ENCODE data around the gene PARP11. TPM values are rescaled to one million over a fixed set of nuclear protein-coding genes. Genes with fewer than 3 reads are reported as not detected.

Gene PARP11
- total RNA-seq, 1 experiment from 2014 or later: 10.3 TPM

GRCh38 chr12:3905664-3906063 is 32.5 kb upstream of the PARP11 start:
- ChIA-PET POLR2A (no interaction called here), CTCF (interaction anchor here (0.7 to 0.9 kb wide), 2 partner anchors 19 to 21 kb away, joined by 3 read pairs; no protein-coding TSS in a partner anchor)
- no peaks in the 10 kb centered on the region for H3K4me1 Mint-ChIP-seq (ENCODE audit: insufficient read depth, unreplicated experiment)
- no peak overlapping the region for H3K4me3 Mint-ChIP-seq (ENCODE audit: unreplicated experiment)
- DNase-seq (ENCODE audit: unreplicated experiment): no peak
- intact Hi-C loops (cut with micrococcal nuclease): no loop called here
- TF ChIP-seq CTCF (IDR thresholded peaks at IDR 0.05; ENCODE audit: unreplicated experiment): no peak
- no peaks in the 10 kb centered on the region for H3K9me3 Mint-ChIP-seq (ENCODE audit: unreplicated experiment)
- BruUV-seq (replicated peaks): no TSS peak
- H3K36me3 Mint-ChIP-seq (ENCODE audit: insufficient read depth, unreplicated experiment): no peaks in the 10 kb centered on the region
- no peak overlapping the region for H3K27ac Mint-ChIP-seq (ENCODE audit: low read depth, unreplicated experiment)
- H3K27me3 Mint-ChIP-seq (ENCODE audit: insufficient read depth, unreplicated experiment): peaks cover 39% of the 10 kb centered on the region

GRCh38 chr12:3904999-3905398 is 31.8 kb upstream of the PARP11 start:
- no peak overlapping the region for H3K27ac Mint-ChIP-seq (ENCODE audit: low read depth, unreplicated experiment)
- TF ChIP-seq CTCF (IDR thresholded peaks at IDR 0.05; ENCODE audit: unreplicated experiment): no peak
- no peak overlapping the region for H3K4me3 Mint-ChIP-seq (ENCODE audit: unreplicated experiment)
- DNase-seq (ENCODE audit: unreplicated experiment): no peak
- no peaks in the 10 kb centered on the region for H3K9me3 Mint-ChIP-seq (ENCODE audit: unreplicated experiment)
- no peaks in the 10 kb centered on the region for H3K4me1 Mint-ChIP-seq (ENCODE audit: insufficient read depth, unreplicated experiment)
- peaks cover 46% of the 10 kb centered on the region for H3K27me3 Mint-ChIP-seq (ENCODE audit: insufficient read depth, unreplicated experiment)
- ChIA-PET POLR2A (no interaction called here), CTCF (interaction anchor here (0.7 to 0.9 kb wide), 2 partner anchors 19 to 20 kb away, joined by 3 read pairs; no protein-coding TSS in a partner anchor)
- H3K36me3 Mint-ChIP-seq (ENCODE audit: insufficient read depth, unreplicated experiment): no peaks in the 10 kb centered on the region
- no TSS peak for BruUV-seq (replicated peaks)
- intact Hi-C loops (cut with micrococcal nuclease): no loop called here

- Mint-ChIP-seq H3K27me3 (ENCODE audit: insufficient read depth, unreplicated experiment) (peaks cover 49% of the 10 kb centered on the region), H3K4me1 (ENCODE audit: insufficient read depth, unreplicated experiment) (no peaks in the 10 kb centered on the region), H3K36me3 (ENCODE audit: insufficient read depth, unreplicated experiment) (no peaks in the 10 kb centered on the region), H3K27ac (ENCODE audit: low read depth, unreplicated experiment) (no peak overlapping the region), H3K9me3 (ENCODE audit: unreplicated experiment) (no peaks in the 10 kb centered on the region), H3K4me3 (ENCODE audit: unreplicated experiment) (no peak overlapping the region)
- CTCF ChIA-PET: no interaction called here
- intact Hi-C loops (cut with micrococcal nuclease): no loop called here
- POLR2A ChIA-PET: no interaction called here
- no peak for TF ChIP-seq CTCF (IDR thresholded peaks at IDR 0.05; ENCODE audit: unreplicated experiment)
- no TSS peak for BruUV-seq (replicated peaks)
- DNase-seq (ENCODE audit: unreplicated experiment): no peak
These were observed 29.7 kb upstream of the PARP11 start for GRCh38 chr12:3902921-3903320.

- DNase-seq (ENCODE audit: unreplicated experiment): no peak
- peak; percentile 10 for TF ChIP-seq CTCF (IDR thresholded peaks at IDR 0.05; ENCODE audit: unreplicated experiment)
- Mint-ChIP-seq H3K27me3 (ENCODE audit: insufficient read depth, unreplicated experiment) (peaks cover 49% of the 10 kb centered on the region), H3K4me1 (ENCODE audit: insufficient read depth, unreplicated experiment) (peaks cover 8% of the 10 kb centered on the region), H3K4me3 (ENCODE audit: unreplicated experiment) (no peak overlapping the region), H3K27ac (ENCODE audit: low read depth, unreplicated experiment) (no peak overlapping the region), H3K36me3 (ENCODE audit: insufficient read depth, unreplicated experiment) (no peaks in the 10 kb centered on the region), H3K9me3 (ENCODE audit: unreplicated experiment) (no peaks in the 10 kb centered on the region)
- no TSS peak for BruUV-seq (replicated peaks)
- ChIA-PET CTCF (interaction anchor here (0.5 to 0.9 kb wide), 7 partner anchors 10 to 923 kb away, joined by 3 to 4 read pairs (median 3); no protein-coding TSS in a partner anchor), POLR2A (no interaction called here)
- intact Hi-C loops (cut with micrococcal nuclease): no loop called here
These were observed 27.9 kb upstream of the PARP11 start for GRCh38 chr12:3901116-3901515.
